IMR-90 (cell line): ENCODE results near the gene ADAM12. TPM values are rescaled to one million over a fixed set of nuclear protein-coding genes. Genes with fewer than 3 reads are reported as not detected.
A peak's percentile ranks its signal among the peaks of the same experiment; 100 is the strongest.

Experiments
- ATAC-seq: fragments of 200-7000 bp; cut with Tn5 transposase; 2 replicates; pipeline ENCODE4 v1.9.1; 2020; ENCODE audit warnings: low read depth, mild to moderate bottlenecking, moderate library complexity
- BruUV-seq: library from RNA; stranded (reverse); fragments of 400-500 nt; replicated peaks from 2 replicates; lab custom pipeline; 2021; lab: Mats Ljungman, UMichigan
- CTCF ChIA-PET: fragments of 300-600 bp; formaldehyde crosslinking; extraction: SDS; loops from one replicate; lab custom pipeline; 2021; ENCODE audit warnings: antibody characterized with exemption; lab: Yijun Ruan, JAX
- POLR2A ChIA-PET: fragments of 300-600 bp; sonication (Branson Sonifier 250); formaldehyde crosslinking; loops from one replicate; lab custom pipeline; 2022; ENCODE audit warnings: antibody characterized with exemption; ENCODE audit not compliant: unreplicated experiment; lab: Charles Lee
- DNase-seq: peaks from one replicate; pipeline ENCODE4 v3.0.0; 2013
- H2AFZ ChIP-seq: replicated peaks from 2 replicates; pipeline ENCODE3; 2013; ENCODE audit warnings: low read length, mild to moderate bottlenecking; ENCODE audit not compliant: poor library complexity
- H2AK5ac ChIP-seq: 2 replicates; pipeline ENCODE4 v1.6.1; 2013; ENCODE audit warnings: low read depth, low read length, inconsistent platforms
- H2AK9ac ChIP-seq: replicated peaks from 2 replicates; pipeline ENCODE3; 2013; ENCODE audit warnings: mild to moderate bottlenecking, low read depth, low read length, moderate library complexity; ENCODE audit not compliant: poor library complexity
- H2BK120ac ChIP-seq: 2 replicates; pipeline ENCODE4 v1.6.1; 2013; ENCODE audit warnings: low read depth, low read length, inconsistent platforms
- H2BK15ac ChIP-seq: 3 replicates; pipeline ENCODE4 v1.6.1; 2013; ENCODE audit warnings: low read depth, low read length, inconsistent platforms
- H2BK20ac ChIP-seq: 2 replicates; pipeline ENCODE4 v1.6.1; 2013; ENCODE audit warnings: low read depth, mild to moderate bottlenecking, inconsistent platforms, low read length, moderate library complexity
- H2BK5ac ChIP-seq: 2 replicates; pipeline ENCODE4 v1.6.1; 2013; ENCODE audit warnings: mild to moderate bottlenecking, low read depth, low read length, inconsistent platforms; ENCODE audit not compliant: poor library complexity, severe bottlenecking
- H3K14ac ChIP-seq: replicated peaks from 2 replicates; pipeline ENCODE4 v1.6.1; 2013; ENCODE audit warnings: low read depth, low read length, inconsistent platforms
- H3K18ac ChIP-seq: 2 replicates; pipeline ENCODE4 v1.6.1; 2013; ENCODE audit warnings: low read depth, low read length, control low read depth
- H3K23ac ChIP-seq: 2 replicates; pipeline ENCODE4 v1.6.1; 2013; ENCODE audit warnings: low read depth, low read length, inconsistent platforms
- H3K27ac ChIP-seq: 2 replicates; pipeline ENCODE4 v1.5.1; 2013; ENCODE audit warnings: mild to moderate bottlenecking, control low read depth, low read length; ENCODE audit not compliant: insufficient read depth
- H3K27me3 ChIP-seq: 2 replicates; pipeline ENCODE4 v1.6.1; 2013; ENCODE audit warnings: low read length; ENCODE audit not compliant: control insufficient read depth, insufficient read depth
- H3K36me3 ChIP-seq: 2 replicates; pipeline ENCODE4 v1.6.1; 2013; ENCODE audit warnings: low read length, mixed read lengths; ENCODE audit not compliant: control insufficient read depth, insufficient read depth
- H3K4ac ChIP-seq: 2 replicates; pipeline ENCODE4 v1.6.1; 2013; ENCODE audit warnings: low read depth, low read length, inconsistent platforms
- H3K4me1 ChIP-seq: 2 replicates; pipeline ENCODE4 v1.6.1; 2013; ENCODE audit warnings: low read length, mixed read lengths; ENCODE audit not compliant: control insufficient read depth, insufficient read depth
- H3K4me2 ChIP-seq: 2 replicates; pipeline ENCODE4 v1.6.1; 2013; ENCODE audit warnings: low read depth, mild to moderate bottlenecking, control low read depth, low read length, moderate library complexity
- H3K4me3 ChIP-seq: 2 replicates; pipeline ENCODE4 v1.5.1; 2013; ENCODE audit warnings: low read depth, mild to moderate bottlenecking, control low read depth, low read length, moderate library complexity; ENCODE audit not compliant: insufficient read depth
- H3K56ac ChIP-seq: 2 replicates; pipeline ENCODE4 v1.6.1; 2013; ENCODE audit warnings: low read length, inconsistent platforms; ENCODE audit not compliant: insufficient read depth; ENCODE audit errors: extremely low read depth
- H3K79me1 ChIP-seq, 2 experiments: 2 replicates each; pipeline ENCODE4 v1.6.1; 2013; ENCODE audit warnings: low read length in 2 of 2, inconsistent platforms in 1 of 2, low read depth in 1 of 2
- H3K9ac ChIP-seq: 2 replicates; pipeline ENCODE4 v1.6.1; 2013; ENCODE audit warnings: low read depth, low read length, control low read depth
- H3K9me1 ChIP-seq: 2 replicates; pipeline ENCODE4 v1.6.1; 2013; ENCODE audit warnings: low read length, inconsistent platforms; ENCODE audit not compliant: insufficient read depth
- H3K9me3 ChIP-seq: 2 replicates; pipeline ENCODE4 v1.6.1; 2013; ENCODE audit warnings: low read length; ENCODE audit not compliant: control insufficient read depth, insufficient read depth
- H4K20me1 ChIP-seq: 2 replicates; pipeline ENCODE4 v1.6.1; 2013; ENCODE audit warnings: low read length, inconsistent platforms; ENCODE audit not compliant: insufficient read depth
- H4K5ac ChIP-seq: 2 replicates; pipeline ENCODE4 v1.6.1; 2013; ENCODE audit warnings: mild to moderate bottlenecking, low read depth, low read length, control low read depth
- H4K8ac ChIP-seq, 2 experiments: 2 replicates each; pipeline ENCODE4 v1.6.1; 2013; ENCODE audit warnings: low read depth in 2 of 2, low read length in 2 of 2, control low read depth in 1 of 2, inconsistent platforms in 1 of 2
- H4K91ac ChIP-seq: 2 replicates; pipeline ENCODE4 v1.6.1; 2013; ENCODE audit warnings: low read depth, low read length, inconsistent platforms; ENCODE audit not compliant: insufficient read depth
- BHLHE40 ChIP-seq: fragments of 150-350 bp; IDR thresholded peaks from 2 replicates; pipeline ENCODE4 v1.6.1; 2016; ENCODE audit warnings: mild to moderate bottlenecking, low read depth, low read length
- FOS ChIP-seq: fragments of 150-350 bp; IDR thresholded peaks from 2 replicates; pipeline ENCODE4 v1.6.1; 2016; ENCODE audit warnings: low read depth, low read length
- RAD21 ChIP-seq: IDR thresholded peaks from 2 replicates; pipeline ENCODE4 v1.6.1; 2012; ENCODE audit warnings: low read length, improper control_type of control experiment
- SMC3 ChIP-seq: fragments of 150-350 bp; IDR thresholded peaks from 2 replicates; pipeline ENCODE4 v1.6.1; 2016; ENCODE audit warnings: low read depth, mild to moderate bottlenecking, antibody characterized with exemption, low read length, moderate library complexity
- WGBS, 2 experiments: methylation state at CpG; one replicate each; pipeline versions ENCODE4 v1.1.5 to v1.1.7; 2013; ENCODE audit warnings: missing lambda C conversion rate in 2 of 2; ENCODE audit not compliant: insufficient read length in 1 of 2; ENCODE audit errors: extremely low coverage in 2 of 2; 5-methylcytosine and 5-hydroxymethylcytosine counted together
- dilution Hi-C: fragments of 300-500 bp; cut with HindIII; formaldehyde crosslinking; loops from one replicate; pipeline ENCODE4 v1.14.3; 2018; ENCODE audit warnings: low sequenced_read_pairs; ENCODE audit not compliant: unreplicated experiment
- in situ Hi-C: fragments of 300-500 bp; cut with MboI; formaldehyde crosslinking; loops from 3 replicates; pipeline ENCODE4 v1.14.3; 2019; ENCODE audit warnings: low sequenced_read_pairs, inconsistent platforms, mixed read lengths
- intact Hi-C: fragments of 100-400 bp; cut with micrococcal nuclease; formaldehyde crosslinking; loops from 2 replicates; pipeline ENCODE4 v1.10.0; 2022
- polyA plus RNA-seq, 3 experiments: library from polyadenylated mRNA; depleted of rRNA; stranded (reverse); fragments of >200 nt; gene quantifications; 2 replicates each; pipeline ENCODE4 v1.2.3, GENCODE V29; 2012; ENCODE audit warnings: low replicate concordance in 1 of 3
- total RNA-seq: library from RNA; depleted of rRNA; stranded (reverse); fragments of >200 nt; gene quantifications from 2 replicates; pipeline ENCODE4 v1.2.3, GENCODE V29; 2012
- TF ChIP-seq, protein P1 (sequence below): conservative IDR thresholded peaks from 2 replicates; pipeline ENCODE4 v1.5.1; 2012; ENCODE audit warnings: mild to moderate bottlenecking, low read depth, low read length, improper control_type of control experiment

ADAM12 gene
- total and polyA plus RNA-seq, 2 of the 4 experiments (the other 2 are of a cell fraction), result 9.6 to 10.2 TPM

DNA sequence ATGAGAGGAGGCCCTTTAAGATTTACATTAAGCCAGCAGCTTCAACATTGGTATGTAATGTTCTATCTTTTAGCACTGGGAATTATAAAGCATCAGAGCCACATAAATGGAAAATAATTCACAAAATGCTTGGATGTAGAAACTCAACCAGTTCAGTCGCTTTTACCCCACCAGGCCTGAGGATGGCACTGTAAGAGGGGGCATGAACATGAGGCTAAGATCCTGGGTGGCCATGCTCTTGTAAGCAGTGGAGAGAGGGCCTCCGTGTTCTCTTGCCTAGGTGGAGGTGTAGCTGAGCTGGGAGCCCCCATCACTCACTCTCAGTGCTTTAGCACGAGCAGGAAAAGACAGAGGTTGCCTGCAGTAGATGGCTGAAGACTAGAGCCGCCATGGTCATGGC lies 253.1 kb downstream of the ADAM12 start:
- H3K36me3 ChIP-seq, result no peaks in the 10 kb centered on the region
- no peak for TF ChIP-seq BHLHE40
- TF ChIP-seq, protein P1, sequence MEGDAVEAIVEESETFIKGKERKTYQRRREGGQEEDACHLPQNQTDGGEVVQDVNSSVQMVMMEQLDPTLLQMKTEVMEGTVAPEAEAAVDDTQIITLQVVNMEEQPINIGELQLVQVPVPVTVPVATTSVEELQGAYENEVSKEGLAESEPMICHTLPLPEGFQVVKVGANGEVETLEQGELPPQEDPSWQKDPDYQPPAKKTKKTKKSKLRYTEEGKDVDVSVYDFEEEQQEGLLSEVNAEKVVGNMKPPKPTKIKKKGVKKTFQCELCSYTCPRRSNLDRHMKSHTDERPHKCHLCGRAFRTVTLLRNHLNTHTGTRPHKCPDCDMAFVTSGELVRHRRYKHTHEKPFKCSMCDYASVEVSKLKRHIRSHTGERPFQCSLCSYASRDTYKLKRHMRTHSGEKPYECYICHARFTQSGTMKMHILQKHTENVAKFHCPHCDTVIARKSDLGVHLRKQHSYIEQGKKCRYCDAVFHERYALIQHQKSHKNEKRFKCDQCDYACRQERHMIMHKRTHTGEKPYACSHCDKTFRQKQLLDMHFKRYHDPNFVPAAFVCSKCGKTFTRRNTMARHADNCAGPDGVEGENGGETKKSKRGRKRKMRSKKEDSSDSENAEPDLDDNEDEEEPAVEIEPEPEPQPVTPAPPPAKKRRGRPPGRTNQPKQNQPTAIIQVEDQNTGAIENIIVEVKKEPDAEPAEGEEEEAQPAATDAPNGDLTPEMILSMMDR, result peak; percentile 35
- peak; percentile 31; the same call in 1 of the 2 replicates for TF ChIP-seq SMC3
- peak; percentile 50 for TF ChIP-seq RAD21
- TF ChIP-seq FOS, result no peak
- WGBS, 2 experiments, result 83% methylated on average over 2 of the region's 4 CpGs; no CpG with 5 or more reads in 1 of the 2 experiments
- no peaks in the 10 kb centered on the region for H3K27me3 ChIP-seq
- H3K9ac ChIP-seq, result no peak overlapping the region
- POLR2A ChIA-PET, result no interaction called here
- H3K56ac ChIP-seq, result no peak overlapping the region
- no TSS peak for BruUV-seq
- H2AFZ ChIP-seq, result no peak overlapping the region
- H4K8ac ChIP-seq, result no peak overlapping the region; a peak in 2 of 4 replicates
- no peak overlapping the region for H2BK5ac ChIP-seq
- H2AK9ac ChIP-seq, result peak overlapping the region; percentile 17
- in situ Hi-C loops, result no loop called here
- H3K18ac ChIP-seq, result no peak overlapping the region
- H3K14ac ChIP-seq, result no peak overlapping the region; the same call in 1 of the 2 replicates
- no peaks in the 10 kb centered on the region for H3K9me3 ChIP-seq
- H3K4me2 ChIP-seq, result no peak overlapping the region
- DNase-seq (peak; percentile 40), ATAC-seq (no peak)
- no peak overlapping the region for H4K5ac ChIP-seq
- H2BK20ac ChIP-seq, result peak overlapping the region; percentile 39; the same call in 1 of the 2 replicates
- no peaks in the 10 kb centered on the region for H3K79me1 ChIP-seq
- peak overlapping the region; percentile 1; the same call in 2 of the 3 replicates for H2BK15ac ChIP-seq
- peaks cover 7% of the 10 kb centered on the region for H3K9me1 ChIP-seq
- intact Hi-C loops, result loop anchor here (1.0 to 10.0 kb wide), 3 partner anchors 110 to 370 kb away; no protein-coding TSS in a partner anchor
- H2AK5ac ChIP-seq, result peak overlapping the region; percentile 66; the same call in 1 of the 2 replicates
- H4K20me1 ChIP-seq, result no peaks in the 10 kb centered on the region
- no peak overlapping the region for H3K4me3 ChIP-seq
- peaks cover 9% of the 10 kb centered on the region for H3K4me1 ChIP-seq
- H3K23ac ChIP-seq, result no peak overlapping the region
- H2BK120ac ChIP-seq, result peak overlapping the region; percentile 48; the same call in 1 of the 2 replicates
- dilution Hi-C loops, result no loop called here
- H4K91ac ChIP-seq, result peak overlapping the region; percentile 19
- H3K27ac ChIP-seq, result no peak overlapping the region
- CTCF ChIA-PET, result no interaction called here
- H3K4ac ChIP-seq, result peak overlapping the region; percentile 19
